DMS153 (cell line): Measurements from ENCODE around the gene ELOVL2.

Experiments
- DNase-seq: peaks from one replicate; lab custom pipeline; 2025; lab: John Stamatoyannopoulos, UW

The ELOVL2 gene

GRCh38 chr6:11056871-11057270, 12.8 kb upstream of the ELOVL2 start:
- DNase-seq, result no peak

GRCh38 chr6:11055127-11055627, 11.1 kb upstream of the ELOVL2 start:
- DNase-seq, result no peak

- no peak for DNase-seq
Measured at GRCh38 chr6:11054722-11055121, 10.6 kb upstream of the ELOVL2 start.

GRCh38 chr6:11053307-11053706, 9.2 kb upstream of the ELOVL2 start:
- DNase-seq, result no peak

GRCh38 chr6:11050731-11051130, 6.6 kb upstream of the ELOVL2 start:
- DNase-seq, result no peak

GRCh38 chr6:11044712-11045167, 635 bp upstream of the ELOVL2 start:
- DNase-seq, result no peak

GRCh38 chr6:11043378-11043960, 636 bp downstream of the ELOVL2 start:
- DNase-seq, result no peak

GRCh38 chr6:11042750-11043377, 1.2 kb downstream of the ELOVL2 start:
- no peak for DNase-seq

GRCh38 chr6:11042025-11042749, 1.9 kb downstream of the ELOVL2 start:
- DNase-seq, result no peak

GRCh38 chr6:11040134-11040533, 4.0 kb downstream of the ELOVL2 start:
- no peak for DNase-seq

GRCh38 chr6:11039040-11039439, 5.1 kb downstream of the ELOVL2 start:
- no peak for DNase-seq

- DNase-seq, result no peak
Measured at GRCh38 chr6:11036977-11037430, 7.1 kb downstream of the ELOVL2 start.

GRCh38 chr6:11036351-11036740, 7.8 kb downstream of the ELOVL2 start:
- no peak for DNase-seq

GRCh38 chr6:11035616-11036350, 8.3 kb downstream of the ELOVL2 start:
- no peak for DNase-seq

GRCh38 chr6:11033825-11034224, 10.3 kb downstream of the ELOVL2 start:
- DNase-seq, result no peak

- no peak for DNase-seq
Measured at GRCh38 chr6:11030904-11031303, 13.2 kb downstream of the ELOVL2 start.

- no peak for DNase-seq
Measured at GRCh38 chr6:11028959-11029358, 15.1 kb downstream of the ELOVL2 start.

- DNase-seq, result no peak
Measured at GRCh38 chr6:11027565-11028110, 16.5 kb downstream of the ELOVL2 start.

GRCh38 chr6:11025921-11026635, 18.0 kb downstream of the ELOVL2 start:
- DNase-seq, result no peak

GRCh38 chr6:11025130-11025529, 19.0 kb downstream of the ELOVL2 start:
- DNase-seq, result no peak

- no peak for DNase-seq
Measured at GRCh38 chr6:11023032-11023431, 21.1 kb downstream of the ELOVL2 start.
